Dendritic cell treated with granulocyte-macrophage colony-stimulating factor and Interleukin-4, amounts not matched to agents 40 ng/mL and 50 ng/mL, for 4 days (primary cell): ENCODE data around the gene WDFY3.

ENCODE experiments used
- H3K27ac Mint-ChIP-seq: one replicate; pipeline ENCODE4 v1.8.0; 2022; ENCODE audit warnings: mild to moderate bottlenecking, mixed read lengths
- H3K27me3 Mint-ChIP-seq: one replicate; pipeline ENCODE4 v1.8.0; 2022; ENCODE audit warnings: mild to moderate bottlenecking, mixed read lengths
- H3K36me3 Mint-ChIP-seq: one replicate; pipeline ENCODE4 v1.8.0; 2022; ENCODE audit warnings: low read depth, mixed read lengths
- H3K4me1 Mint-ChIP-seq: one replicate; pipeline ENCODE4 v1.8.0; 2022; ENCODE audit warnings: low read depth, mixed read lengths
- H3K4me3 Mint-ChIP-seq: one replicate; pipeline ENCODE4 v1.8.0; 2022; ENCODE audit warnings: mild to moderate bottlenecking, moderate library complexity, mixed read lengths
- H3K9me3 Mint-ChIP-seq: one replicate; pipeline ENCODE4 v1.8.0; 2022; ENCODE audit warnings: mixed read lengths
- intact Hi-C: fragments of 100-400 bp; cut with micrococcal nuclease; formaldehyde crosslinking; loops from one replicate; pipeline ENCODE4 v1.15.0; 2022

WDFY3 gene

DNA sequence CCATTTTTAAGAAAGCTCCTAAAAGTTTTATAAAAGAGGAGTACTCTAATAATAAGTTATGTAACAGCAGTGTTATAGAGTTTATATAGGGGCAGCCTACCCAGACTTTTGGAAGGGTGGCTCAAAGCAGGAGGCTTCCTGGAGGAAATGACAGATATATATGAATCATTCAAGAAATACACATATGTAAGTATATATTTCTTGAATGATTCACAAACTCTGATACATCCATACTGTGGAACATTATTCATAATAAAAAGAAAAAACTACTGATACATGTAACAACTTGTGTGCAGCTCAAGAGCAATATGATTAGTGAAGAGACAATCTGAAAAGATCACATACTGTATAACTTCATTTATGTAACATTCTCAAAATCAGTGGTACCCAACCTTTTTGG, 166.2 kb downstream of the WDFY3 start:
- Mint-ChIP-seq H3K4me3 (no peak overlapping the region), H3K36me3 (peaks cover 69% of the 10 kb centered on the region), H3K9me3 (no peaks in the 10 kb centered on the region), H3K27ac (no peak overlapping the region), H3K4me1 (no peaks in the 10 kb centered on the region), H3K27me3 (no peaks in the 10 kb centered on the region)
- intact Hi-C loops = no loop called here

DNA sequence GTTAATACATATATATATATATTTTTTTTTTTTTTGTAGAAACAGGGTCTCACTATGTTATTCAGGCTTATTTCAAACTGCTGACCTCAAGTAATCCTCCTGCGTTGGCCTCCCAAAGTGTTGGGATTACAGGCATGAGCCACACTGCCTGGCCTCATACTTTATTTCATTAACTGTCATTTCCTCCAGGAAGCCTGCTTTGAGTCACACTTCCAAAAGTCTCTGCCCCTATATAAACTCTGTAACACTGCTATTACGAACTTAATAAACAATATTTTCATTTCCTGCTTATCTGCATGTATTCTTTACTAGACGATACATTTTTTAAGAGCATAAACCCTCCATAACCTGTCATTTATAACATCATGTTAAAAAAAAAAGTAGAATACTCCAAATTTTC, 167.2 kb downstream of the WDFY3 start:
- Mint-ChIP-seq H3K36me3 (peaks cover 74% of the 10 kb centered on the region), H3K27ac (no peak overlapping the region), H3K9me3 (no peaks in the 10 kb centered on the region), H3K27me3 (no peaks in the 10 kb centered on the region), H3K4me1 (no peaks in the 10 kb centered on the region), H3K4me3 (no peak overlapping the region)
- intact Hi-C loops = loop anchor here (10.0 kb wide), 1 partner anchor 65 kb away; no protein-coding TSS in a partner anchor

DNA sequence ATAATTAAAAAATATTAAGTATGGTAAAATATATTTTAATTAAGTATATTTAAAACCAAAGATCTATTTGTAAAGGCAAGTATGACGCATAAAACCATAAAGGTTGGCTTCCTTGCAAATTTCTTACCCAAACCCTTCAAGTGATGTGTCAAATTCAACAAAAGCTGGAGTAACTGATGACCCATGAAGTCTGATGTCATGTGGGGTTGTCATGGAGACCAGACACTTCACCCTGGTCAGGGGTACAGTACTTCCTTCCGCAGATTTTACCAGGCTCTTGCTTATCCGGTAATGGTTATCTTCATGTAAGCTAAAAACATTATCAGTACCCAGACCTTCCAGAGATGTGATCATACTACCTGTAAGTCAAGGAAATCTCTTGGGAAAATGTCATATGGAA, 170.1 kb downstream of the WDFY3 start:
- Mint-ChIP-seq H3K9me3 (no peaks in the 10 kb centered on the region), H3K27ac (no peak overlapping the region), H3K4me1 (no peaks in the 10 kb centered on the region), H3K4me3 (no peak overlapping the region), H3K36me3 (peaks cover 67% of the 10 kb centered on the region), H3K27me3 (no peaks in the 10 kb centered on the region)
- intact Hi-C loops = loop anchor here (10.0 kb wide), 1 partner anchor 62 kb away; no protein-coding TSS in a partner anchor

DNA sequence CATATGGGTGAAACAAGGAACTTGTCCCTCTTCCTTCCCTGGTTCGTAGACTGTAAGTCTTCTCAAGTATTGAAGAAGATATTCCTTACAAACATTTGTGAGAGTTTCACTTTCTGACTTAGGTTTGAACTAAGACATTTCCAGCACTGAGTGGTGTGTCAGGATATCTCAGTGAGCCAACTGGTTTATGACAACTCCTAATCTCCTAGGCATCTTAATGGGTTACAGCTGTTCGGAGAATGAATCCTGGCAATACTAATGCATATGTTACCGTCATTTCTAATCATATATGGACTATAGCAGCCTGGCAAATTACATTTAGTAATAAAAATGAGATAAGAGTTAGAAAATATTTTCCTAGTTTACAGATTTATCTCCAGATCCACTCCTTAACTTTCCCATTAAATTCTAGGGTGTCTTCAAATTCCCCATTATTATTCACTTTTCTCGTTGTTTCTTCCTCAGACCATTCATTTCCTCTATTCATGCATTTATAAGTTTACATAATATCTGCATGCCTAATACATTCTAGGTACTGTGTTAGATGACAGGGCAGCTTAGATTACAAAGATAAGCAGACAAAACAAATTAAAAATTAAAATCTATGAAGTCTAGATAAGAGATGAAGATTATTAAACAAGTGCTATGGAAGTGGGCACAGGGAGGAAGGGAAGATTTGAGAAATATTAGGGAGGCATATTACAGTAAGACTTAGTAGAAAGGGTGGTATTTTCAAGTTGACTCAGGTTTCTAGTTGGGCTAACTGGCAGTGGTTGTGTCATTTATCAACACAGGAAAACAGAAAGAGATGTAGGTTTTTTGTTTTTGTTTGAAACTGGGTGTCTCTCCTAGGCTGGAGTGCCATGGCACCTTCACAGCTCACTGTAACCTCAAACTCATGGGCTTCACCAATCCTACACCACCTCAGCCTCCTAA, 173.9 kb downstream of the WDFY3 start:
- Mint-ChIP-seq H3K27ac (no peak overlapping the region), H3K27me3 (no peaks in the 10 kb centered on the region), H3K9me3 (no peaks in the 10 kb centered on the region), H3K4me3 (no peak overlapping the region), H3K4me1 (no peaks in the 10 kb centered on the region), H3K36me3 (peaks cover 56% of the 10 kb centered on the region)
- intact Hi-C loops = loop anchor here (10.0 kb wide), 1 partner anchor 58 kb away; no protein-coding TSS in a partner anchor

DNA sequence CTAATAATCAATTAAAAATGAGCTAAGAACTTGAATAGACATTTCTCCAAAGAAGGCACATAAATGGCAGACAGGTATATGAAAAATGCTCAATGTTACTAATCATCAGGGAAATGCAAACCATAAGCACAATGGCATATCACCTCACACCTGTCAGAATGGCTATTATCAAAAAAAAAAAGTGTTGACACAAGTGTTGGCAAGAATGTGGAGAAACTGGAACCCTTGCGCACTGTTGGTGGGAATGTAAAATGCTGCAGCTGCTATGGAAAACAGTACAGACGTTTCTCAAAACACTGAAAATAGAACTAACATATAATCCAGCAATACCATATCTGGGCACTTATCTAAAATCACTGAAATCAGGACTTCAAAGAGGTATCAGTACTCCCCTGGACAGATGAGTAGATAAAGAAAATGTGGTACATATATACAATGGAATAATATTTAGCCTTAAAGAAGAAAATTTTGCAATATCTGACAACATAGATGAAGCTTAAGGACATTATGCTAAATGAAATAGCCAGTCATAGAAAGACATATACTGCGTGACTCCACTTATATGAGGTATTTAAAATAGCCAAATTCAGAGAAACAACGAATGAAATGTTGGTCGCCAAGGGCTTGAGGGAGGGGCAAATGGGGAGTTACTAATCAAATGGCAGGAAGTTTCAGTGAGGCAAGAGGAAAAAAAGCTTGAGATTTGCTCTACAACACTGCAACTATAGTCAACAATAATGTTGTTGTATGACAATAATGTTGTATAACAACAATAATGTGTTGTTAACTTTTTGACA, 175.5 kb downstream of the WDFY3 start:
- intact Hi-C loops = loop anchor here (10.0 kb wide), 1 partner anchor 56 kb away; no protein-coding TSS in a partner anchor

DNA sequence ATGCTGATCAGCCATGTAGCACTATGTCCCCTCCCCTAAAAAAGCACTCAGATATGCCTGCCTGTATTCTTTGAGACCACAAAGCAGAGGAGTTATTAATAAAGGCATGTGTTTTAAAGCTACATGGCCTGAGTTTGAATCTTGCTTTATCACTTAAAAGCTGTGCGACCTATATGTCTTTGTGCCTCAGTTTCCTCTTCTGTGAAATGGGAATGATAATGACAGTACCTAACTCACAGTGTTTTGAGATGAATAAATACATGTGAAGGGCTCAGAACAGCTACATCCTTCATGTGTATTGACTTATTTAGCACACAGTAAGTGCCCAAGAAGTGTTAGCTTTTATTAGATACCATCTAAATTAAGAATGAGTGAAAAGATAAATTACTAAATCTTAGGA, 180.0 kb downstream of the WDFY3 start:
- Mint-ChIP-seq H3K4me3 (no peak overlapping the region), H3K9me3 (no peaks in the 10 kb centered on the region), H3K27ac (no peak overlapping the region), H3K36me3 (peaks cover 41% of the 10 kb centered on the region), H3K4me1 (no peaks in the 10 kb centered on the region), H3K27me3 (no peaks in the 10 kb centered on the region)
- intact Hi-C loops = no loop called here

More for the DNA sequence above, 175.5 kb downstream of the WDFY3 start:
- no peaks in the 10 kb centered on the region for H3K9me3 Mint-ChIP-seq
- no peak overlapping the region for H3K27ac Mint-ChIP-seq
- no peaks in the 10 kb centered on the region for H3K27me3 Mint-ChIP-seq
- H3K36me3 Mint-ChIP-seq = peaks cover 62% of the 10 kb centered on the region
- no peak overlapping the region for H3K4me3 Mint-ChIP-seq
- H3K4me1 Mint-ChIP-seq = no peaks in the 10 kb centered on the region

DNA sequence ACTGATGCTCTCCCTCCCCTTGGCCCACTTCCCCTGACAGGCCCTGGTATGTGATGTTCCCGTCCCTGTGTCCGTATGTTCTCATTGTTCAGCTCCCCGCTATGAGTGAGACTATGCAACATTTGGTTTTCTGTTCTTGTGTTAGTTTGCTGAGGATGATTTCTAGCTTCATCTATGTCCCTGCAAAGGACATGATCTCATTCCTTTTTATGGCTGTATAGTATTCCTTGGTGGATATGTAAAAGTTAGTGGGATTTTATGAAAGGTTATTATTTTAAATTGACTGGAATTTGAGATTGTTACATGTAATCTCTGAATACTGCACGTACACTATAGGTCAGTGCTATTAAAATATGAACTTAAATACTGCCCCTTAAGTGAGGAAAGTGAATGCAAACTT, 184.0 kb downstream of the WDFY3 start:
- no peak overlapping the region for H3K27ac Mint-ChIP-seq
- no peaks in the 10 kb centered on the region for H3K4me1 Mint-ChIP-seq
- no peaks in the 10 kb centered on the region for H3K9me3 Mint-ChIP-seq
- no peaks in the 10 kb centered on the region for H3K27me3 Mint-ChIP-seq
- intact Hi-C loops = no loop called here
- H3K36me3 Mint-ChIP-seq = peaks cover 42% of the 10 kb centered on the region
- no peak overlapping the region for H3K4me3 Mint-ChIP-seq

DNA sequence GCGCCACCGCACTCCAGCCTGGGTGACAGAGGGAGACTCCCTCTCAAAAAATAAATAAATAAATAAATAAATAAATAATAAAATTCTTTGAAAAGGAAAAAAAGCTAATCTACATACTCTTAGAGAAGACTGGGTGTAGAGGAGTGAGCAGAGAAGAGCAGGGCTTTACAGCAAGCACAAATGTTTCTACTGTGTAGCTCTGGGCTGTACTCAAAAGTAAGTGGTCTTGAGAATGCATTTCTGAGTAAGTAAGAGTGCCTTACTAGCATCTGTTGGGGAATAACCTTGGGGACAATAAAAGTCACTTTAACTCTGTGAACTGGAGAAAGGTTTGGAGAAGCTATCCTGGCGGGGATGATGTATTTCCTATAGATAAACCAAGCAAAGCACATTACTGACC, 185.8 kb downstream of the WDFY3 start:
- H3K36me3 Mint-ChIP-seq = peaks cover 45% of the 10 kb centered on the region
- intact Hi-C loops = no loop called here
- peaks cover 7% of the 10 kb centered on the region for H3K4me1 Mint-ChIP-seq
- no peak overlapping the region for H3K27ac Mint-ChIP-seq
- H3K27me3 Mint-ChIP-seq = no peaks in the 10 kb centered on the region
- H3K4me3 Mint-ChIP-seq = no peak overlapping the region
- no peaks in the 10 kb centered on the region for H3K9me3 Mint-ChIP-seq

DNA sequence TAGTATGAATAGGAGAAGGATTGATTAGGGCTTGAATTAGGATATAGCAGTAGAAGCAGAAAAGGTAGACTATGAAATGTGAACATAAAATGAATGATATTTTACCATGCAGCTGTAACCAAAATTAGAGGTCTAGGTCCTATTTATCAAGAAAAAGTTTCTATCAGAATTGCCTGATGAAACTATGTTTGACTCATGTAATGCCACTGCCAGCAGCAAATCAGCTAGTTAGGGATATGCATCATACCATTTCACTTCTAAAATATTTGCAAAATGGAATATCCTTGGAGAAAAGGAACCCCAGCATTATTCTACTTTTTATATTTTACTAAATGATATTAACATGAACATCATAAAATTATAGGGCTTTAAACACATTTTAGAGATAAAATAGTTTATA, 188.4 kb downstream of the WDFY3 start:
- H3K36me3 Mint-ChIP-seq = peaks cover 70% of the 10 kb centered on the region
- H3K9me3 Mint-ChIP-seq = no peaks in the 10 kb centered on the region
- intact Hi-C loops = no loop called here
- H3K4me3 Mint-ChIP-seq = no peak overlapping the region
- H3K27ac Mint-ChIP-seq = no peak overlapping the region
- peaks cover 7% of the 10 kb centered on the region for H3K4me1 Mint-ChIP-seq
- H3K27me3 Mint-ChIP-seq = no peaks in the 10 kb centered on the region

DNA sequence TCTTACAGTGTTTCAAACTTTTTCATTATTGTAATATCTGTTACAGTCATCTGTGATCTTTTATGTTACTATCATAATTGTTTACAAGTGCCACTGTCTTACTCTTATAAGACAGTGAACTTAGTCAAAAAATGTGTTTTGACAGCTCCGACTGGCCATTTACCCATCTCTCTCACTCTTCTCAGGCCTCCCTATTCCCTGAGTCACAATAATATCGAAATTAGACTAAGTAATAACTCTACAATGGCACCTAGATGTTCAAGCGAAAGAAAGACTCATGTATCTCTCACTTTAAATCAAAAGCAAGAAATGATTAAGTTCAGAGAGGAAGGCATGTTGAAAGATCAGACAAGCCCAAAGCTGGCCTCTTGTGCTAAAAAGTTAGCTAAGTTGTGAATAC, 199.3 kb downstream of the WDFY3 start:
- Mint-ChIP-seq H3K9me3 (no peaks in the 10 kb centered on the region), H3K4me1 (no peaks in the 10 kb centered on the region), H3K36me3 (peaks cover 68% of the 10 kb centered on the region), H3K4me3 (no peak overlapping the region), H3K27me3 (no peaks in the 10 kb centered on the region), H3K27ac (no peak overlapping the region)
- intact Hi-C loops = no loop called here

DNA sequence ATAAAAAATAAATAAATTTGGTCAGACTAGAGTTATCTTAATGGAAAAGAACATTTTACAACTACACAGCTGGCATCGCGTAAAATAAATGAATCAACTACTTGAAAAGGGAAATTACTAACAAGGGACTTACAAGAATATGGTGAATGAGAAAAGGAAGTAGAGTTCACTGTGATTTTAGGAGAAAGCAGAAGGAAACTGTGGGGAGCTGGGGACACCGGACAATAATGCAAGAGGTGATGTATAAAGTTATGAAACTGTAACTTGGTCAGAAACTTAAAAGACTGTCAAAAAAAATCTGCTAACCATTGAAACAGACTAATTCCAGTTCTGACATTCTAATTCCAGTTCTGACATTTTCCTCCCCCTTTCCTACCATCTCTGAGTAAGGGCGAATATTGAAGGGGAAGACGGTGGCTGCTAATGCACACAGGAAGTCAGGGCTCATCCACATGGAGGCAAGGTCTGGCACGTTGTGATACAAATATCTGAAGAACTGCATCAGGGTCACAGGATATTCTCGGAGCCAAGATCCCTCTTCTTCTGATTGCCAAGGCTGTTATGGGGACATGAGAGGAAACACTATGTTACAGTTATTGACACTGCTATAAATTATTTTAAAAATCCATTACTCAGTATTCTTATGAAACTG, 213.0 kb downstream of the WDFY3 start:
- Mint-ChIP-seq H3K27ac (peak overlapping the region; percentile 10), H3K9me3 (no peaks in the 10 kb centered on the region), H3K36me3 (peaks cover 68% of the 10 kb centered on the region), H3K27me3 (no peaks in the 10 kb centered on the region), H3K4me1 (peaks cover 9% of the 10 kb centered on the region), H3K4me3 (no peak overlapping the region)
- intact Hi-C loops = no loop called here

DNA sequence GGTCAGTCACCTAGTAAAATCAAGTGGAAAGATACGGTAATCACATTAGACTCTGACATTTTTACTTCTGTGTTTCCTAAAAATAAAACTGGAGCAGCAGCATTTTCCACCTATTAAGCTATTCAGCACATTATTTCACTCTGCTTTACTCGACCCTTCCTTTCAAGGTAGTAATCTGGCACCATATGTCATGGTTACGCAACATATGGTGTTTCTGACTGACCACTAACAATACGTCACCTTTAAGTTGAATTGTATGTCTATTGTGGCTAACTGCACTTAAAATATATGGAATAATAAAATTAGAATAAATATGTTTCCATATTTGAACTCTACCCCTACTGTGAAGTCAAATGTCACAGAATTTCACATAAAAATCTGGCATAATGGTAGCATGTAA, 214.8 kb downstream of the WDFY3 start:
- H3K36me3 Mint-ChIP-seq = peaks cover 80% of the 10 kb centered on the region
- H3K27ac Mint-ChIP-seq = no peak overlapping the region
- no peaks in the 10 kb centered on the region for H3K27me3 Mint-ChIP-seq
- H3K9me3 Mint-ChIP-seq = no peaks in the 10 kb centered on the region
- H3K4me1 Mint-ChIP-seq = peaks cover 9% of the 10 kb centered on the region
- intact Hi-C loops = no loop called here
- H3K4me3 Mint-ChIP-seq = no peak overlapping the region

DNA sequence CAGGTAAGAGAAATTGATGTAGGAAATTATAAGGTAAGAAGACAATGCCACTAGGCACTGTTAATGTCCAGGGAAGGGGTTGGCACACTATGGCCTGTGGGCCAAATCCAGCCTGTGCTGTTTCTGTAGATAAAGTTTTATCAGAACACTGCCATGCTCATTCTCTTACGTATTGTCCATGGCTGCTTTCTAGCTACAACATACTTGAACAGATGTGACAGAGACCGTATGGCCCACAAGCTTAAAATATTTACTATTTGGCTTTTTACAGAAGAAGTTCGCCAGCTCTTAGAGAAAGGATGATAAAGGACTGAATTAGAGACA, 215.6 kb downstream of the WDFY3 start:
- H3K9me3 Mint-ChIP-seq = no peaks in the 10 kb centered on the region
- intact Hi-C loops = loop anchor here (1.0 kb wide), 1 partner anchor 220 kb away; no protein-coding TSS in a partner anchor
- no peaks in the 10 kb centered on the region for H3K27me3 Mint-ChIP-seq
- peaks cover 9% of the 10 kb centered on the region for H3K4me1 Mint-ChIP-seq
- H3K27ac Mint-ChIP-seq = no peak overlapping the region
- no peak overlapping the region for H3K4me3 Mint-ChIP-seq
- H3K36me3 Mint-ChIP-seq = peaks cover 80% of the 10 kb centered on the region
